ENCODE measurements around the gene HYAL1.

HYAL1 gene

GRCh38 chr3:50303013-50303815, at the start of gene HYAL1:
HYAL1 (minus strand) TSS chr3:50303574; CDS start chr3:50302956, 618 bp downstream.
- no peak for DNase-seq
- intact Hi-C loops (cut with DNase I): no loop called here

DNA sequence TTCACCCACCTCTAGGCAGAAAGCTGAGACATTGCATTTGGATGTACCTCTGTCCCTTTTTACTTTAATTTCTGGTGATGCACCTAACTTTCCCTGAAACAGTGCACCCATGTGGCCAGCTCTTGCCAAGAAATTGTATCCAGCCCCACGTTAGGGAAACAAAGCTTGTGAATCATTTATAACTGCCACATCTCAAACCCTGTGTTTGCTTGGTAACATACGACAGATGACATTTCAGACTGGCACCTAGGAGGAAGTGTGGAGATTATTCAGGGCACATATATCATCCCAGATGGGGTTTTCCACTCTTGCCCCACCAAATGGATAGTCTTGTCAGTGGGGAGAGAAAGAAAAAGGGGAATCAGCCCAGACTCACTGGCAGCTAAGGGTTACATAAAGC, 49.4 kb upstream of the HYAL1 start:
- intact Hi-C loops (cut with DNase I): no loop called here
- no peak for DNase-seq

- DNase-seq: peak in 1 of 10 donors; percentile 78
- intact Hi-C loops (cut with DNase I): loop anchor here (1.0 kb wide), 1 partner anchor 8 kb away; the partner anchor contains the start of gene TMEM115
Measured at GRCh38 chr3:50351323-50351697, 47.9 kb upstream of the HYAL1 start.

DNA sequence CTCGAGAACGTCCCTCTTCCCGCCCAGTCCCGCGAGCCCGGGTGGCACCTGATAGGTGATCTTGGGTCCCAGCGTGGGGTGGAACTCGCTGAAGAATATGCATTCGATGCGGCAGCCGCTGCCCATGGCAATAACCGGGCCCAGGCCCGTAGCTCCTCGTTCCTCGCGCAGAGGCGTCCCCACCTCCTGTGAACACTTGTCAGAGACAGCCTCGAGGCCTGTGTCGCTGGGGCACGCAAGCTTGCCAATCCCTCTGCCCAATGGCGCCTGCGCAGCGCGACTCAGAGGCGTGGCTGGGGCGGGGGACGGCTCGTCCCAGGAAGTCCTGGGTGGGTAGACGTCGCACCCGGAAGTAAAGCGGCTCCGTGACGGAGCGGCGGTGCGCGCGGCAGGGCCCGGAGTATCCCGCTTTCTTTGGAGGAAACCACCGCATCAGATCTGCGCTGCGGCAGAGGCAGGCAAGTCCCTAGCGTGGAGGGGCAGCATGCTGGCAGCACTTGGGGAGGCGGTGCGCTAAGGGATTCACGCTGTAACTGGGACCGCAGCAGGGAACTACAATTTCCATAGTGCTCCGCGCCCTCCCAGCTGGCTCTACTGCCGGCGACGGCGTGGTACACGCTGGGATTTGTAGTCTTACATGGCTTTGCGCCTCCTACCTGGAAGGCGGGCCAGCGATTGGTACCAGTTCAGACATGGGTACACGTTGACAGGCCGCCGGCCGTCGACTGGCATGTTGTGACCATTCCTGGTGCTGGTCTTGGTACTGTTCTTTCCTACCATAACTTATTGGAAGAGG, 47.4 kb upstream of the HYAL1 start, which contains the start of the genes CYB561D2 and NPRL2:
Gene CYB561D2 (plus strand): TSS at position 336 of the 796 bp plus-strand sequence. CDS start 572 bp downstream, outside the sequence.
Gene NPRL2 (minus strand): TSS at position 249 of the 796 bp plus-strand sequence. CDS start 123 bp downstream, at position 126.
- intact Hi-C loops (cut with DNase I): loop anchor here (1.0 kb wide), 1 partner anchor 9 kb away; the partner anchor contains the start of gene TMEM115
- DNase-seq: peak; percentile 99 to 100 (median 99)

GRCh38 chr3:50350213-50350526, 46.8 kb upstream of the HYAL1 start:
- intact Hi-C loops (cut with DNase I): no loop called here
- no peak for DNase-seq

GRCh38 chr3:50347187-50347813, 43.9 kb upstream of the HYAL1 start:
- intact Hi-C loops (cut with DNase I): loop anchor here (1.0 to 5.0 kb wide), 2 partner anchors 195 to 265 kb away; partner anchors contain the start of gene CISH

DNA sequence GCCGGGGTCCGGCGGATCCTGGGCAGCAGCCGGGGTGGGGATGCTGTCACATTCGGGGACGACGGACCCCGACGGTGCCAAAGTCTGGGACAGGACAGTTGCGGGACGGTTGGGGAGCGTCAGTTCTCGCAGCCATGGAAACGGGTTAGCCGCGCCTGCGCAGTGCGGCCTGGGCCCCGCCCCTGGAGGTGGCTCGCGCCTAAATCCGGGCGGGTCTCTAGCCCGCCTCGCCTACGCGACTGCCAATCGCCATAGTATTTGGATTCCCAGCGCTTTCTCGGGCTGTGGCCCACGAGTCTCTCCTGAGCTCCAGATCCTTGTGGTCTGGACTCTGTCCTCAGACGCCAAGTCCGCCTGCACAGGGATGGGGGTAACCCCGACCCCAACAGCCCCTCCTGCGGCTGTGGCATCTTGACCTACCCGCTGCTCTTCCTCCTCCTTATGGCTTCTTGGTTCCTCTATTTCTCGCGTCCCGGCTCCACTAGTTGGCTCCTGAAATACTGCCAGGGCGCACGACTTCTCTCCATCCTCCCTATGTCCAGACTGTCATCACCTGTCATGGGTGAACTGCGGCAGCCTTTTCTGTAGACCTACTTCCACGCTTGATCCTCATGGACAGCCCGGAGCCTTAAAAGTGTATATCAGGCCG, 42.3 kb upstream of the HYAL1 start, which contains the start of gene ZMYND10:
Gene ZMYND10 (minus strand): TSS at position 147 of the 649 bp plus-strand sequence. CDS start 153 bp downstream, outside the sequence.
- intact Hi-C loops (cut with DNase I): loop anchor here (5.0 kb wide), 1 partner anchor 267 kb away; the partner anchor contains the start of gene CISH
- peak in 7 of 10 donors; percentile 32 to 93 (median 63) for DNase-seq

More at GRCh38 chr3:50347187-50347813, 43.9 kb upstream of the HYAL1 start:
- peak in 8 of 10 donors; percentile 62 to 96 (median 72) for DNase-seq

DNA sequence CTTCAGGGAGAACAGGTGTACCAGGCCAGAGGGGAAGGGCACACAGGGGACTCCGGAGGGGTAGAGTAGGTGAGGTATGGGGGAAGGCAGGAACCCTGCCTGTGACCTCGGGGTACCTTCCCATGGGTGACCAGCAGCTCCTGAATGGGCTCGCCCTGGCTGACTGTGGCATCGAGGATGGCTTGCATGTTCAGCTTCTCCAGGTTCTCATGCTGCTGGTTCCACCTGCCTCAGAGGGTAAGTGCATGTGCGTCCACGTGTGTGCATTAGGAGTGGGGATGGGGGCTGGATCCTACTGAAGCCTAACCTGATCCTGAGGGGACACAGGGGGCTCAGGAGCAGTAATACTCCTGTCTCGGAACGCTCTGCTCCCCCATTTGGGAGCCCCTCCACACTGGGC, 41.6 kb upstream of the HYAL1 start:
- intact Hi-C loops (cut with DNase I): loop anchor here (5.0 kb wide), 1 partner anchor 267 kb away; the partner anchor contains the start of gene CISH
- no peak for DNase-seq

DNA sequence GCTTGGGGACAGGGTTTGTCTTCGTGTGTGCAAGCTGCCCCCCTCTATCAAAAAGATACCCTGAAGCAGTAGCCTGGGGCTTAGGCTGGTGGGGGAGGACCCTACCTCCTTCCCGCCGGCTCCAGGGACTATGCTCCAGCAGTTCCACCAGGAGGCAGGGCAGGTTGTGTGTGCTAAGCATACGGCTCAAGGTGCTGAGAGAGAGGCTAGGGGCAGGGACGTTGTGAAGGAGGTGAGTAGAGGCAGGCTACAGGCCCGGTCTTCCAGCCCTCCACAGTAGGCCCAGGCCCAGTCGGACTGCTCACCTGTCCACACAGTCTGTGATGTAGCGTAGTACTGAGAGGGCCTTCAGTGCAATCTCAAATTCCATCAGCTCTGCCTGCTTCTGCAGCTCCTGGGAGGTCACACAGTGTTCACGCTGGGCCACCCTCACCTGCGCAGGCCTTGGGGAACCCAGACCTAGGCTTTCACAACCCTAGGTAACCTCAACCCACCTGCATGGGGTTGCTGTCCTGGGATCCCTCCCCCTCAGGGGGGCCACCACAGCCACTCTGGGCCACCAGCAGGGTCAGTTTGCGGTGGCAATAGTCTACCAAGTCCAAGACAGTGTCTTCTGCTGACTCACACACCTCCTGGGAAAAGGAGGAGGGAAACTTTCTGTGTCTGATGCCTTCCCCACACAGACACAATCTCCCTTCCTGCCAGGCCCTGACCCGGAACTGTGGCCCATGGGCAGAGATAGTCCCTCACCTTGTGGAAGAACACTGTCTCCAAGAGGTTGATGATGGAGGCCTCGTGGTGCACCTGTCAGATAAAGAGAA, 39.6 kb upstream of the HYAL1 start:
- intact Hi-C loops (cut with DNase I): no loop called here
- DNase-seq: no peak

GRCh38 chr3:50341996-50342650, 38.7 kb upstream of the HYAL1 start:
- no peak for DNase-seq
- intact Hi-C loops (cut with DNase I): no loop called here

DNA sequence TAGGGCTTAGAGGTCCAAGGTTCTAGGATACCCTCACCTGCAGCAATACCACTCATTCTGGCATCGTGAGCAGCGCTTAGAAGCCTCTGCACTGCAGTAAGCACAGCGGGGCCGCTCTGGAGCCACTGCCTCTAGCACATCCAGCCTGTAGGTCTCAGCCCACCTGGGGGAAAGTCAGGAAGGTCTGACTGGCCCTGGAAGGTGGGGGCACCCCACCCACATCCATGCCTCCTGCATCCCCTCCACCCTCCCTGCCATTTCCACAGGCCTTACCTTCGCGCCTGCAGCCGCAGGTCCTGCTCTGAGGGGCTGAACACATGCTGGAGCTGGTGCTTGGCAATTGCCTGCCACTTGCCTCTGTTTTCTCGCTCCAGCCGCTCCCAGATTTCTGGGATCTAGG, 38.2 kb upstream of the HYAL1 start:
- intact Hi-C loops (cut with DNase I): no loop called here
- DNase-seq: no peak

- intact Hi-C loops (cut with DNase I): no loop called here
- peak in 1 of 10 donors; percentile 73 for DNase-seq
Measured at GRCh38 chr3:50340448-50341329, 37.3 kb upstream of the HYAL1 start, which contains the start of gene RASSF1. RASSF1 (minus strand) TSS chr3:50340836; CDS start chr3:50340805, 31 bp downstream.

GRCh38 chr3:50340147-50340447, 36.7 kb upstream of the HYAL1 start:
- intact Hi-C loops (cut with DNase I): no loop called here
- no peak for DNase-seq

DNA sequence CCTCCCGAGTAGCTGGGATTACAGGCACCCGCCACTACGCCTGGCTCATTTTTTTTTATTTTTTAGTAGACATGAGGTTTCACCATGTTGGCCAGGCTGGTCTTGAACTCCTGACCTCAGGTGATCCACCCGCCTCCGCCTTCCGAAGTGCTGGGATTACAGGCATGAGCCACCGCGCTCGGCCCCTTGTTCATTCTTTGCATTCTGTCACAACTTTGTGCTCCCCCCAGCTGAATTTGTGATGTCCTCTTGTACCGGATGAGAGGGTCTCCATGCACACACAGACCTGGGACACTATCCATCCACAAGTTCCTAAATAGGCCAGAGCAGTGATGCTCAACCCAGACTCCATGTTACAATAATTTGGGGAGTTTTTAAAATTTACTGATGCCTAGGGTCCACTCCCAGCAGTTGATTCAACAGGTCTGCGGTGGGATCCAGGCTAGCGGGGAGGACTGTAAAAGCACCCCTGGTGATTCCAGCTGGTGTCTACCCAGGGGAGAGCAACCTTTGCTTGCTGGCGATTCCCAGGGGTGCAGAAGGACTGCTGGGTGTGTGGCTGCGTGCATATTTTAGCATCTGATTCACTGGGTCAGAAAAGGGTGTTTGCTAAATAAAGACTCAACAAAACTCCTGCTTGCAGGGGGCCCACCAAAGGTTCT, 36.2 kb upstream of the HYAL1 start:
- no peak for DNase-seq
- intact Hi-C loops (cut with DNase I): no loop called here

DNA sequence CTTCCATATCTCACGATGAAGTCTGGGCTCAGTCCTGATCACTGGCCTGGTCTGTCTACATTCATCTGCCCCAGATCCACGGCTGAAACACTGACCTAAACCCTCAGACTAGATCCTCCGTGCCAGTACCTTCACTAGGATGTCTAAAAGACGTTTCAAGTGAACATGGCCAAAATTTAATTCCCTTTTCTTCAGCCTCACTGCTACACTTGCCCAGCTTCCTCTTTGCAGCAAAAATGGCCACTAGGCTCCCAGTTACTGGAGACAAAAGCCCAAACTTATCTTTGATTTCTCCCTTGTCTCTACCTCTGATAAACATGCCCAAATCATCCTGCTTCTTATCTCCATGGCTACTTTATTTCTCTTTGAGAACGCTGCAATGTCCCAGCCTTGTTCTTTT, 35.6 kb upstream of the HYAL1 start:
- no peak for DNase-seq
- intact Hi-C loops (cut with DNase I): no loop called here

DNA sequence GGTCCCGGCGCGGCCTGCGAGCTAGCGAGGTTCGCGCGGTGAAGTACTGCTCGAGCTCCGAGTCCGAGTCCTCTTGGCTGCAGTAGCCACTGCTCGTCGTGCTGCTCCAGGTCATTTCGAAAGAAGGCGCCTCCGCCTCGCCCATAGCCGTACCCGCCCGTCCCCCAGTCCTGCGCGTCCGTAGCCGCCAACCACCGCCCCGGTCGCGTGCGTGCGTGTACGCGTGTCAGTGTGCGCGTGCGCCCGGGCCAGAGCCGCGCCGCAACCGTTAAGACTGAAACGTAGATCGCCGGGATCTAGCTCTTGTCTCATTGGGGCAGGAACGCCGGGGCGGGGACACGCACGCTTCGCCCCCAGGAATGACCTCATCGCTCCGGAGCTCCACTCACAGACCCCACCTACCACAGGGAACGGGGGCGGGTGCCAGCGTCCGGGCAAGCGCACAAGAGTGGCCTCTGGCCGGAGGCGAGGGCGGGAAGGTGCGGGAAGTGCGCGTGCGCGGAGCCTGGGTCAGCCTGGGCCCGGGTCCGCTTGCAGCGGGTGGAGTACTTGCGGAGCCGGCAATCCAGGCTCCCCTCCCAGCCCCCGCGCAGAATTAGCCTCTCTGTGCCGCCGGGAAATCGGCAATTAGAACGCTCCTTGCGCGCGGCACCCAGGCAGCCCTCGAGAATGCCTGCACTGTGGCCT, 33.9 kb upstream of the HYAL1 start:
- intact Hi-C loops (cut with DNase I): no loop called here

More for the DNA sequence above, 33.9 kb upstream of the HYAL1 start:
- peak; percentile 95 to 100 (median 99) for DNase-seq
